ENCODE results near the gene SLC37A2. TPM values are rescaled to one million over a fixed set of nuclear protein-coding genes. Genes with fewer than 3 reads are reported as not detected.
A peak's percentile ranks its signal among the peaks of the same experiment; 100 is the strongest.

SLC37A2 gene
- total RNA-seq, 1 donor from 2014 or later, result 0.54 TPM

- Mint-ChIP-seq H3K4me3 (no peak overlapping the region), H3K36me3 (no peaks in the 10 kb centered on the region)
- DNase-seq (ENCODE audit: low spot score in 2 of 2, unreplicated experiment in 2 of 2), result peak in 1 of 2 experiments; percentile 61
Measured at GRCh38 chr11:125091247-125091876, 28.3 kb downstream of the SLC37A2 start.

GRCh38 chr11:125091877-125092664 is 29.0 kb downstream of the SLC37A2 start:
- no peak for TF ChIP-seq CTCF (IDR thresholded peaks at IDR 0.05; ENCODE audit: unreplicated experiment)
- Mint-ChIP-seq H3K4me3 (no peak overlapping the region), H3K27me3 (ENCODE audit: low read depth) (no peaks in the 10 kb centered on the region), H3K36me3 (peaks cover 3% of the 10 kb centered on the region), H3K9me3 (no peaks in the 10 kb centered on the region), H3K27ac (peak overlapping the region; percentile 97), H3K4me1 (peaks cover 11% of the 10 kb centered on the region)
- DNase-seq (ENCODE audit: low spot score in 2 of 2, unreplicated experiment in 2 of 2), result no peak

More at GRCh38 chr11:125091247-125091876, 28.3 kb downstream of the SLC37A2 start:
- Mint-ChIP-seq H3K27ac (peak overlapping the region; percentile 97), H3K27me3 (ENCODE audit: low read depth) (no peaks in the 10 kb centered on the region), H3K4me1 (peaks cover 11% of the 10 kb centered on the region), H3K9me3 (no peaks in the 10 kb centered on the region)
- peak; percentile 76 for TF ChIP-seq CTCF (IDR thresholded peaks at IDR 0.05; ENCODE audit: unreplicated experiment)

- no peak for TF ChIP-seq CTCF (IDR thresholded peaks at IDR 0.05; ENCODE audit: unreplicated experiment)
- Mint-ChIP-seq H3K4me3 (no peak overlapping the region), H3K4me1 (peaks cover 11% of the 10 kb centered on the region), H3K27ac (no peak overlapping the region), H3K36me3 (peaks cover 3% of the 10 kb centered on the region), H3K9me3 (no peaks in the 10 kb centered on the region), H3K27me3 (ENCODE audit: low read depth) (no peaks in the 10 kb centered on the region)
- DNase-seq (ENCODE audit: low spot score in 2 of 2, unreplicated experiment in 2 of 2), result no peak
Measured at GRCh38 chr11:125092669-125093068, 29.6 kb downstream of the SLC37A2 start.

- Mint-ChIP-seq H3K4me1 (peaks cover 11% of the 10 kb centered on the region), H3K27ac (no peak overlapping the region), H3K27me3 (ENCODE audit: low read depth) (no peaks in the 10 kb centered on the region), H3K4me3 (no peak overlapping the region), H3K9me3 (no peaks in the 10 kb centered on the region), H3K36me3 (peaks cover 9% of the 10 kb centered on the region)
- no peak for TF ChIP-seq CTCF (IDR thresholded peaks at IDR 0.05; ENCODE audit: unreplicated experiment)
- no peak for DNase-seq (ENCODE audit: low spot score in 2 of 2, unreplicated experiment in 2 of 2)
Measured at GRCh38 chr11:125093502-125093901, 30.4 kb downstream of the SLC37A2 start.

GRCh38 chr11:125094731-125095130 is 31.6 kb downstream of the SLC37A2 start:
- no peak for DNase-seq (ENCODE audit: low spot score in 2 of 2, unreplicated experiment in 2 of 2)
- Mint-ChIP-seq H3K27me3 (ENCODE audit: low read depth) (no peaks in the 10 kb centered on the region), H3K9me3 (no peaks in the 10 kb centered on the region), H3K4me1 (peaks cover 11% of the 10 kb centered on the region), H3K36me3 (peaks cover 14% of the 10 kb centered on the region), H3K27ac (no peak overlapping the region), H3K4me3 (no peak overlapping the region)
- TF ChIP-seq CTCF (IDR thresholded peaks at IDR 0.05; ENCODE audit: unreplicated experiment), result no peak
